HL-60 (cell line): ENCODE measurements around the gene FGF21.

ENCODE experiments used
- DNase-seq, 2 experiments: peaks; one replicate each; pipeline ENCODE4 v3.0.0-alpha.2; 2010 to 2020; ENCODE audit warnings: low read depth in 1 of 2, low spot score in 1 of 2
- H3K27ac ChIP-seq: fragments of 250-450 bp; sonication (Bioruptor Pico); replicated peaks from 2 replicates; pipeline ENCODE4 v1.5.1; 2020; ENCODE audit warnings: mild to moderate bottlenecking, moderate library complexity
- H3K27me3 ChIP-seq: fragments of 250-450 bp; sonication (Bioruptor Pico); 2 replicates; pipeline ENCODE4 v1.5.1; 2021; ENCODE audit warnings: mild to moderate bottlenecking, moderate library complexity; ENCODE audit not compliant: insufficient read depth, poor library complexity, severe bottlenecking
- H3K4me3 ChIP-seq: replicated peaks from 2 replicates; pipeline ENCODE4 v1.5.1; 2011; ENCODE audit warnings: mild to moderate bottlenecking, control low read depth, low read length; ENCODE audit not compliant: insufficient read depth
- GABPA ChIP-seq: IDR thresholded peaks from 2 replicates; pipeline ENCODE4 v1.6.1; 2012; ENCODE audit warnings: low read depth
- POLR2AphosphoS5 ChIP-seq: IDR thresholded peaks from 2 replicates; pipeline ENCODE4 v1.6.1; 2012; ENCODE audit warnings: low read depth
- SPI1 ChIP-seq: IDR thresholded peaks from 2 replicates; pipeline ENCODE4 v1.6.1; 2012; ENCODE audit warnings: low read depth, mild to moderate bottlenecking, borderline replicate concordance
- TF ChIP-seq, protein P1 (sequence below): IDR thresholded peaks from 2 replicates; pipeline ENCODE4 v1.6.1; 2012; ENCODE audit warnings: low read depth; ENCODE audit not compliant: insufficient replicate concordance
- TF ChIP-seq, protein P2 (sequence below): IDR thresholded peaks from one replicate; pipeline ENCODE4 v1.5.1; 2011; ENCODE audit warnings: low read length, control low read depth, inconsistent platforms; ENCODE audit not compliant: insufficient read depth

FGF21 gene

DNA sequence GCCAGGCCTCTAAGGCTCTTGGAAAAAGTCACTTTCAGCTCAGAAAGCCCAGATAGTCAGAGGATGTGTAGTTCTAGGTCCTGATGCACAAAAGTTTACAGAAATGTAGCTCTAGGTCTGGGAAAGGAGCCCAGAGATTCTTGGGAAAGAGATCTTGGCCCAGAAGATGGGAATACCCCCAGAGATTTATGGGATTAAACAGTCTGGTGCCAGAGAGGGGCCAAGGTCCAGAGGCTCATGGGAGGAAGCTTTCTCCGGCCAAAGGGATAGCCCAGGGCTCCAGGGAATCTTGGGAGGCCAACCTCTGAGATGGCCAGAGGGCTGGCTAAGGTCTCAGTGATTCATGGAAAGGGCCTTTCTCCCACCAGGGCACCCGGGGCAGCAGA lies 40.4 kb downstream of the FGF21 start:
- H3K27ac ChIP-seq = no peak overlapping the region
- H3K27me3 ChIP-seq = no peaks in the 10 kb centered on the region
- TF ChIP-seq POLR2AphosphoS5 (no peak), GABPA (no peak), SPI1 (no peak)
- TF ChIP-seq, protein P1, sequence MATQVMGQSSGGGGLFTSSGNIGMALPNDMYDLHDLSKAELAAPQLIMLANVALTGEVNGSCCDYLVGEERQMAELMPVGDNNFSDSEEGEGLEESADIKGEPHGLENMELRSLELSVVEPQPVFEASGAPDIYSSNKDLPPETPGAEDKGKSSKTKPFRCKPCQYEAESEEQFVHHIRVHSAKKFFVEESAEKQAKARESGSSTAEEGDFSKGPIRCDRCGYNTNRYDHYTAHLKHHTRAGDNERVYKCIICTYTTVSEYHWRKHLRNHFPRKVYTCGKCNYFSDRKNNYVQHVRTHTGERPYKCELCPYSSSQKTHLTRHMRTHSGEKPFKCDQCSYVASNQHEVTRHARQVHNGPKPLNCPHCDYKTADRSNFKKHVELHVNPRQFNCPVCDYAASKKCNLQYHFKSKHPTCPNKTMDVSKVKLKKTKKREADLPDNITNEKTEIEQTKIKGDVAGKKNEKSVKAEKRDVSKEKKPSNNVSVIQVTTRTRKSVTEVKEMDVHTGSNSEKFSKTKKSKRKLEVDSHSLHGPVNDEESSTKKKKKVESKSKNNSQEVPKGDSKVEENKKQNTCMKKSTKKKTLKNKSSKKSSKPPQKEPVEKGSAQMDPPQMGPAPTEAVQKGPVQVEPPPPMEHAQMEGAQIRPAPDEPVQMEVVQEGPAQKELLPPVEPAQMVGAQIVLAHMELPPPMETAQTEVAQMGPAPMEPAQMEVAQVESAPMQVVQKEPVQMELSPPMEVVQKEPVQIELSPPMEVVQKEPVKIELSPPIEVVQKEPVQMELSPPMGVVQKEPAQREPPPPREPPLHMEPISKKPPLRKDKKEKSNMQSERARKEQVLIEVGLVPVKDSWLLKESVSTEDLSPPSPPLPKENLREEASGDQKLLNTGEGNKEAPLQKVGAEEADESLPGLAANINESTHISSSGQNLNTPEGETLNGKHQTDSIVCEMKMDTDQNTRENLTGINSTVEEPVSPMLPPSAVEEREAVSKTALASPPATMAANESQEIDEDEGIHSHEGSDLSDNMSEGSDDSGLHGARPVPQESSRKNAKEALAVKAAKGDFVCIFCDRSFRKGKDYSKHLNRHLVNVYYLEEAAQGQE = no peak
- TF ChIP-seq, protein P2, sequence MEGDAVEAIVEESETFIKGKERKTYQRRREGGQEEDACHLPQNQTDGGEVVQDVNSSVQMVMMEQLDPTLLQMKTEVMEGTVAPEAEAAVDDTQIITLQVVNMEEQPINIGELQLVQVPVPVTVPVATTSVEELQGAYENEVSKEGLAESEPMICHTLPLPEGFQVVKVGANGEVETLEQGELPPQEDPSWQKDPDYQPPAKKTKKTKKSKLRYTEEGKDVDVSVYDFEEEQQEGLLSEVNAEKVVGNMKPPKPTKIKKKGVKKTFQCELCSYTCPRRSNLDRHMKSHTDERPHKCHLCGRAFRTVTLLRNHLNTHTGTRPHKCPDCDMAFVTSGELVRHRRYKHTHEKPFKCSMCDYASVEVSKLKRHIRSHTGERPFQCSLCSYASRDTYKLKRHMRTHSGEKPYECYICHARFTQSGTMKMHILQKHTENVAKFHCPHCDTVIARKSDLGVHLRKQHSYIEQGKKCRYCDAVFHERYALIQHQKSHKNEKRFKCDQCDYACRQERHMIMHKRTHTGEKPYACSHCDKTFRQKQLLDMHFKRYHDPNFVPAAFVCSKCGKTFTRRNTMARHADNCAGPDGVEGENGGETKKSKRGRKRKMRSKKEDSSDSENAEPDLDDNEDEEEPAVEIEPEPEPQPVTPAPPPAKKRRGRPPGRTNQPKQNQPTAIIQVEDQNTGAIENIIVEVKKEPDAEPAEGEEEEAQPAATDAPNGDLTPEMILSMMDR = no peak
- H3K4me3 ChIP-seq = no peak overlapping the region
- no peak for DNase-seq

DNA sequence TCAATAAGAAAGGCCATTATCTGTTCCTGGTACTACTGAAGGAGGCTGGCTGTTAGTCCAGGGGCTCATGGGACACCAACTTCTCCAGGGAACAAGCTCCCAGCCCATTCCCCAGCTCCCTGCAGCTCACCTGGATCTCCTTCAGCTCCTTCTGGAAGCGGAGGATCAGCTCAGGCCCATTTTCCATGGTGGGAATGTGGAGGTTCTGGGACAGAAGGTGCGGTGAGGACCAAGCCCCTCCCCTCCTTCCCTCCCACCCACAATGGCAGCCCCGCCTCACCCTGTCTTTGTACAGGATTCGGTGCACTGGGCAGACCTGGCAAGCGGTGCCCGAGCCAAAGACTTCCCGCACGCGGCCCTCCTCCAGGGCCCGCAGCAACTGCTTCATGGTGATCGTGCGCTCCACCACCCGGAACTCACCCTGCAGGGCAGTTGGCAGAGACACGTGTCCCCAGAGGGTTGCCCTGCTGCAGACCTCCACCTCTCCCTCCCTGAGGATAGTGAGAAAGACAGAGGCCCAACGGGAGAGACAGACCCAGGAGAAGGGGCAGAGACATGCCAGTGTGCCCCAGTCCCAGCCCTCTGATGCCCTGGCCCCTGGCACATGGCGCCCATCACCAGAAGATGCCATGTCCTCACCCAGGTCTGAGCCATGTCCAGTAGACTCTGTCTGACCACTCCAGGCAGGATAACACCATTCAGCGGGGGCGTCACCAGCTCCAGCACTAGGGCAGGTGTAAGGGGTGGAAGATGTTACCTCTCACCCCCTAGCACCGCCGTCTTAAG lies 41.2 kb downstream of the FGF21 start:
- no peak overlapping the region for H3K27ac ChIP-seq

DNA sequence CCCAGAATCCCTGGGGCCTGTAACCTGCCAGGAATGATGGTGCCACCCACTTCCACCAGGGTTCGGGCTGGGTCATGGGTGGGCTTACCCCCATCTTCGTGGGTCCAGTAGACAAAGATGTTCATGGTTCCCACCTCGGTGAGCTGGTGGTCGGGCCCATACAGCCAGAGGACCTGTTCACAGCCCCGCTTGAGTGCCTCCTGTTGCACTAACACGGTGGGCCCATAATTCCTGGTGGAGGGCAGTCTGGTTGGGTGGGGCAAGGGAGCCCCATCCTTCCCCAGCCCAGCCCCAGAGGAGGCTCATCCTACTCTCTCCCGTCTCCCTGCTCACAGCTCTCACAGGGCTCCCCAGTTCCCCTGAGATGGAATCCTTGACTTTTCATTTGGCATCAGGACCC lies 41.8 kb downstream of the FGF21 start:
- TF ChIP-seq, protein P1 = no peak
- TF ChIP-seq GABPA (no peak), SPI1 (no peak), POLR2AphosphoS5 (no peak)
- TF ChIP-seq, protein P2 = no peak
- no peaks in the 10 kb centered on the region for H3K27me3 ChIP-seq
- H3K4me3 ChIP-seq = no peak overlapping the region
- no peak for DNase-seq
- no peak overlapping the region for H3K27ac ChIP-seq

More for the DNA sequence above, 41.2 kb downstream of the FGF21 start:
- Histone ChIP-seq H3K27me3 (no peaks in the 10 kb centered on the region), H3K4me3 (no peak overlapping the region)
- no peak for TF ChIP-seq SPI1
- TF ChIP-seq GABPA = no peak
- TF ChIP-seq, protein P2 = no peak
- no peak for TF ChIP-seq POLR2AphosphoS5
- TF ChIP-seq, protein P1 = no peak
- DNase-seq = no peak
